ENCODE data around the gene COA1. TPM values are rescaled to one million over a fixed set of nuclear protein-coding genes. Genes with fewer than 3 reads are reported as not detected.
A peak's percentile ranks its signal among the peaks of the same experiment; 100 is the strongest.

COA1 gene
- total RNA-seq, 6 donors from 2014 or later = 37.5 to 65.9 (median 44.9) TPM

DNA sequence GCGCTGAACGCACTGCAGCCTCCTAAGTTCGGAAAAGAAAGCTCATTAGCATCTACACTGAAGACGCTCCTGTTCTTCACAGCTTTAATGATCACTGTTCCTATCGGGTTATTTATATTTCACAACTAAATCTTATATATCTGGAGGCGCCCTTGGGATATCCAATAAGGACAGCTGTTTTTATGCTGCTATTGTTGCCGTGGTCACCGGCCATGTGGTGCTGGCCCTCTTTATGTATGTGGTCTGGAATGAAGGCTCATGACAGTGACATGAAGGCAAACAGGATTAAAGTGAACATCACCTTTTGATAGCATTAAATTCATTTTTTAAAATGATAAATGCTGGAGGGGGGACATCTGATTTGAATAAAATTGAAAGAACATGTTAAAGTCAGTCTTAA is 38.0 kb upstream of the COA1 start:
- no peak overlapping the region for H3K4me3 ChIP-seq
- no peaks in the 10 kb centered on the region for H3K9me3 ChIP-seq
- peaks cover 20 to 40% (median 36%) of the 10 kb centered on the region in 4 donors for H3K4me1 ChIP-seq
- TF ChIP-seq POLR2AphosphoS5 (IDR thresholded peaks at IDR 0.05) (no peak), EP300 (IDR thresholded peaks at IDR 0.05) (no peak), POLR2A (IDR thresholded peaks at IDR 0.05) (no peak)
- TF ChIP-seq, protein P1, sequence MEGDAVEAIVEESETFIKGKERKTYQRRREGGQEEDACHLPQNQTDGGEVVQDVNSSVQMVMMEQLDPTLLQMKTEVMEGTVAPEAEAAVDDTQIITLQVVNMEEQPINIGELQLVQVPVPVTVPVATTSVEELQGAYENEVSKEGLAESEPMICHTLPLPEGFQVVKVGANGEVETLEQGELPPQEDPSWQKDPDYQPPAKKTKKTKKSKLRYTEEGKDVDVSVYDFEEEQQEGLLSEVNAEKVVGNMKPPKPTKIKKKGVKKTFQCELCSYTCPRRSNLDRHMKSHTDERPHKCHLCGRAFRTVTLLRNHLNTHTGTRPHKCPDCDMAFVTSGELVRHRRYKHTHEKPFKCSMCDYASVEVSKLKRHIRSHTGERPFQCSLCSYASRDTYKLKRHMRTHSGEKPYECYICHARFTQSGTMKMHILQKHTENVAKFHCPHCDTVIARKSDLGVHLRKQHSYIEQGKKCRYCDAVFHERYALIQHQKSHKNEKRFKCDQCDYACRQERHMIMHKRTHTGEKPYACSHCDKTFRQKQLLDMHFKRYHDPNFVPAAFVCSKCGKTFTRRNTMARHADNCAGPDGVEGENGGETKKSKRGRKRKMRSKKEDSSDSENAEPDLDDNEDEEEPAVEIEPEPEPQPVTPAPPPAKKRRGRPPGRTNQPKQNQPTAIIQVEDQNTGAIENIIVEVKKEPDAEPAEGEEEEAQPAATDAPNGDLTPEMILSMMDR (IDR thresholded peaks at IDR 0.05) = no peak
- no peak overlapping the region for H3K27ac ChIP-seq
- WGBS, 2 donors = 90 to 96% methylated on average over 8 of the region's 8 CpGs
- no peaks in the 10 kb centered on the region for H3K27me3 ChIP-seq
- DNase-seq (no peak), ATAC-seq (ENCODE audit: low FRiP score in 2 of 2) (no peak)
- peaks cover 0 to 19% (median 6%) of the 10 kb centered on the region in 4 donors for H3K36me3 ChIP-seq

DNA sequence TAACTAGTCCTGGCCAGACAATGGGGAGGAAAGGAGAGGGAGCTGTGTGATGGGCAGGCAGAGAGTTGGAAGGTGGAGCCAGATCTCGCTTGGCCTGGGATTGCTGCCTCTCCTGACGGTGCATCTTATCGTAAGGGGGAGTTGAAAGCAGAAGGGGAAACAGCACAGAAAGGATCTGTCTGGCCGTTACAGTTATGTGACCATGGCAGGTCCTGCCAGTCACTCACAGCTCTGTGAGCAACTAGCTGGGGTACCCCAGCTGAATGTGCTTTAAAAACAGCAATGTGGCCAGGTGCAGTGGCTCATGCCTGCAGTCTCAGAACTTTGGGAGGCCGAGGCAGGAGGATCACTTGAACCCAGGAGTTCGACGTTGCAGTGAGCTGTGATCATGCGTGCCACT is 37.2 kb upstream of the COA1 start:
- ATAC-seq (ENCODE audit: low FRiP score in 2 of 2) = no peak
- DNase-seq = no peak

DNA sequence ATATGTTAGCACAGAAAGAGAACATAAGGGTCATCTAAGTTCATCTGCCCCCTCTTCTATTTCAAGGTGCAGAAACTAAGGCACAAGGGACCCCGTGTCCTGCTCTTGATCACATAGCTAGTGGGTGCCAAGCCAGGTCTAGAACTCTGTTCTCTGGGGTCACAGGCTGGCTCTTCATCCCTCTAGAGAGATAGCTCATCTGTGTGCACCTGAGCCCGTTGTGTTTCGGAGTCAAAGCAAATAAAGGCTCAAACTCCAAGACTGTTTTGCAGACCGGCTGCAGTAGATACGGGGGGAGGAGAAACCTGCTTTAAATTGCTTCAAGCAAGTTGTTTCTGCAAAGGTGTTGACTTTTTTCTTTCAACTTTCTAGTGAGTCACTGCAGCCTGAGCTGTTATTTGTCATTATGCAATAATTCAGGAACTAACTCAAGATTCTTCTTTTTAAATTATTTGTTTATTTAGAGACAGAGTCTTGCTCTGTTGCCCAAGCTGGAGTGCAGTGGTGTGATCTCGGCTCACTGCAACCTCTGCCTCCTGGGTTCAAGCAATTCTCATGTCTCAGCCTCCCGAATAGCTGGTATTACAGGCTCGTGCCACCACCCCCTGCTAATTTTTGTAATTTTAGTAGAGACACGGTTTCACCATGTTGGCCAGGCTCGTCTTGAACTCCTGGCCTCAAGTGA is 35.6 kb upstream of the COA1 start:
- peaks cover 28 to 46% (median 40%) of the 10 kb centered on the region in 4 donors for H3K4me1 ChIP-seq
- peak in 1 of 2 donors; percentile 44 for DNase-seq
- peak overlapping the region in 2 of 4 donors; percentile 21 for H3K4me3 ChIP-seq
- H3K36me3 ChIP-seq = peaks cover 0 to 2% (median 0%) of the 10 kb centered on the region in 4 donors
- H3K27ac ChIP-seq = peak overlapping the region; percentile 54 to 85 (median 75)
- 54 to 60% methylated on average over 10 of the region's 10 CpGs for WGBS, 2 donors
- no peaks in the 10 kb centered on the region for H3K27me3 ChIP-seq
- TF ChIP-seq POLR2A (IDR thresholded peaks at IDR 0.05) (peak in 1 of 4 donors; percentile 22), POLR2AphosphoS5 (IDR thresholded peaks at IDR 0.05) (peak in 1 of 2 donors; percentile 12), EP300 (IDR thresholded peaks at IDR 0.05) (peak in 1 of 4 donors; percentile 59)
- TF ChIP-seq, protein P1 (IDR thresholded peaks at IDR 0.05) = no peak
- ATAC-seq (ENCODE audit: low FRiP score in 2 of 2) = peak; percentile 62 to 82
- H3K9me3 ChIP-seq = no peaks in the 10 kb centered on the region

More for the DNA sequence above, 37.2 kb upstream of the COA1 start:
- Histone ChIP-seq H3K27ac (no peak overlapping the region), H3K27me3 (no peaks in the 10 kb centered on the region), H3K4me1 (peaks cover 25 to 47% (median 38%) of the 10 kb centered on the region in 4 donors), H3K9me3 (no peaks in the 10 kb centered on the region), H3K36me3 (peaks cover 0 to 11% (median 2%) of the 10 kb centered on the region in 4 donors), H3K4me3 (no peak overlapping the region)
- TF ChIP-seq POLR2A (IDR thresholded peaks at IDR 0.05) (no peak), POLR2AphosphoS5 (IDR thresholded peaks at IDR 0.05) (no peak), EP300 (IDR thresholded peaks at IDR 0.05) (no peak)
- TF ChIP-seq, protein P1 (IDR thresholded peaks at IDR 0.05) = no peak
- WGBS, 2 donors = 73 to 77% methylated on average over 8 of the region's 8 CpGs

GRCh38 chr7:43764039-43764761 is 34.9 kb upstream of the COA1 start:
- TF ChIP-seq, protein P1 (IDR thresholded peaks at IDR 0.05) = no peak
- TF ChIP-seq POLR2A (IDR thresholded peaks at IDR 0.05) (peak in 1 of 4 donors; percentile 48), EP300 (IDR thresholded peaks at IDR 0.05) (peak in 1 of 4 donors; percentile 39), POLR2AphosphoS5 (IDR thresholded peaks at IDR 0.05) (peak in 1 of 2 donors; percentile 51)
- Histone ChIP-seq H3K27me3 (no peaks in the 10 kb centered on the region), H3K27ac (peak overlapping the region; percentile 54 to 85 (median 75)), H3K4me1 (peaks cover 32 to 46% (median 40%) of the 10 kb centered on the region in 4 donors), H3K4me3 (peak overlapping the region in 2 of 4 donors; percentile 21), H3K9me3 (no peaks in the 10 kb centered on the region), H3K36me3 (peaks cover 0 to 2% (median 0%) of the 10 kb centered on the region in 4 donors)
- ATAC-seq (ENCODE audit: low FRiP score in 2 of 2) (peak; percentile 80 to 92), DNase-seq (peak; percentile 65 to 90)
- 37 to 48% methylated on average over 9 of the region's 9 CpGs for WGBS, 2 donors

All from upper lobe of left lung (tissue), 6 donors.